Naive B cell (primary cell): ENCODE data around the gene RPIA. TPM values are rescaled to one million over a fixed set of nuclear protein-coding genes. Genes with fewer than 3 reads are reported as not detected.

Source experiments
- ATAC-seq, 2 donors: fragments of 150-1000 bp; cut with Tn5 transposase; 2 replicates each; pipeline ENCODE4 v1.10.0; 2021; ENCODE audit warnings: low read depth in 2 of 2, mild to moderate bottlenecking in 2 of 2, moderate library complexity in 2 of 2
- DNase-seq: peaks from one replicate; pipeline ENCODE4 v3.0.0; 2022
- H3K27ac Mint-ChIP-seq, 6 donors: one replicate each; pipeline ENCODE4 v1.8.0; 2020 to 2022; ENCODE audit warnings: mild to moderate bottlenecking in 6 of 6, mixed read lengths in 6 of 6, moderate library complexity in 5 of 6, inconsistent platforms in 2 of 6
- H3K27me3 Mint-ChIP-seq, 3 donors: one replicate each; pipeline ENCODE4 v1.8.0; 2021 to 2022; ENCODE audit warnings: mixed read lengths in 3 of 3, mild to moderate bottlenecking in 1 of 3
- H3K36me3 Mint-ChIP-seq, 2 donors: one replicate each; pipeline ENCODE4 v1.8.0; 2020 to 2022; ENCODE audit warnings: mixed read lengths in 2 of 2, inconsistent platforms in 1 of 2, mild to moderate bottlenecking in 1 of 2
- H3K4me1 Mint-ChIP-seq, 3 donors: one replicate each; pipeline ENCODE4 v1.8.0; 2020 to 2022; ENCODE audit warnings: mixed read lengths in 3 of 3, inconsistent platforms in 1 of 3, mild to moderate bottlenecking in 1 of 3, moderate library complexity in 1 of 3
- H3K4me3 Mint-ChIP-seq, 8 donors: one replicate each; pipeline ENCODE4 v1.8.0; 2020 to 2022; ENCODE audit warnings: mild to moderate bottlenecking in 8 of 8, mixed read lengths in 8 of 8, moderate library complexity in 8 of 8, inconsistent platforms in 2 of 8
- H3K9me3 Mint-ChIP-seq, 7 donors: one replicate each; pipeline ENCODE4 v1.8.0; 2020 to 2022; ENCODE audit warnings: mixed read lengths in 7 of 7, mild to moderate bottlenecking in 5 of 7, inconsistent platforms in 2 of 7, moderate library complexity in 1 of 7
- polyA plus RNA-seq, 6 donors: library from polyadenylated mRNA; unstranded; fragments of 300-500 nt; fragmentation: Illumina TruSeq; gene quantifications; one replicate each; pipeline ENCODE4 v1.2.3, GENCODE V29; 2021; ENCODE audit warnings: low read depth in 6 of 6

The RPIA gene
- polyA plus RNA-seq, 6 donors from 2014 or later = 45.3 to 66.2 (median 51.7) TPM

DNA sequence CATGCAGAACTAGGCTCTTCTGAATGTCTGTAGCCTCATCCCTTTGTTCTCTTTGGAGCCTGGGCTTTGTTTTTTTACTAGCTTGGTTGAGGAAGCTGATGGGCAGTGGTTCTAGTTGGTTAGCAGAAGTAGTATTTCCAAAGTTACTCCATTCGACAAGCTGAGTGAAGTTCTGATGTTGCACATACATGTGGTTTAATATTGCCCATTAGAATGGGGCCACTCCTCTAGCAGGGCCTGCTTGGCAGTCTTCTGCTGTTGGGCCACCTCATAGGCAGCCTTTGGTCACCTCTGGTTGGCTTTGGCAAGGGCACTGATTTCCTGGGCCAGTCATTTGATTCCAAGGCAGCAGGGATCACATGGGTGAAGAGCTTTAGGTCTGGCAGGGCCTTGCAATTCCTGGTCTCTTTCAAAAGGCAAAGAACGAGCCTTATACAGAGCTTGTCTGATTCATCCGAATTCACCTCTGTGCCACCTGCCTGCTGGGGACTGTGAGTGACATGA is 2.5 kb downstream of the RPIA start:
- H3K4me1 Mint-ChIP-seq = peaks cover 49 to 63% (median 51%) of the 10 kb centered on the region in 3 donors
- peaks cover 0 to 7% of the 10 kb centered on the region in 2 donors for H3K36me3 Mint-ChIP-seq
- no peak for ATAC-seq
- DNase-seq = no peak
- H3K27ac Mint-ChIP-seq = no peak overlapping the region
- no peaks in the 10 kb centered on the region for H3K27me3 Mint-ChIP-seq
- no peaks in the 10 kb centered on the region for H3K9me3 Mint-ChIP-seq
- H3K4me3 Mint-ChIP-seq = peak overlapping the region in 1 of 8 donors; percentile 98

DNA sequence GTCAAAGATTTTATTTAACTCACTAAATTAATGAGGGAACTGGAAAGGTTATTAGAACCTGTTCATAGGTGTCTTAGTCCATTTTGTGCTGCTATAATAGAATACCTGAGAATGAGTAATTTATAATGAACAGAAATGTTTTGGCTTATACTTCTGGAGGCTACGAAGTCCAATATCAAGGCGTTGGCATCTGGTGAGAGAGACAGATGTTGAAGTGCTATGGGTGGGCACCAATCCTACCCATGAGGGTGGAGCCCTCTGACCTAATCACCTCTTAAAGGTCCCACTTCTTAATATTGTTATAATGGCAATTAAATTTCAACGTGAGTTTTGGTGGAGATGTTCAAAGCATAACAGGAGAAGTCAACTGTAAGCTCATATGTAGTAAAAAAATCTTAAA is 5.1 kb downstream of the RPIA start:
- ATAC-seq = no peak
- Mint-ChIP-seq H3K27ac (no peak overlapping the region), H3K4me3 (no peak overlapping the region), H3K9me3 (no peaks in the 10 kb centered on the region), H3K4me1 (peaks cover 26 to 48% (median 32%) of the 10 kb centered on the region in 3 donors), H3K36me3 (peaks cover 7 to 11% of the 10 kb centered on the region in 2 donors), H3K27me3 (no peaks in the 10 kb centered on the region)
- no peak for DNase-seq

DNA sequence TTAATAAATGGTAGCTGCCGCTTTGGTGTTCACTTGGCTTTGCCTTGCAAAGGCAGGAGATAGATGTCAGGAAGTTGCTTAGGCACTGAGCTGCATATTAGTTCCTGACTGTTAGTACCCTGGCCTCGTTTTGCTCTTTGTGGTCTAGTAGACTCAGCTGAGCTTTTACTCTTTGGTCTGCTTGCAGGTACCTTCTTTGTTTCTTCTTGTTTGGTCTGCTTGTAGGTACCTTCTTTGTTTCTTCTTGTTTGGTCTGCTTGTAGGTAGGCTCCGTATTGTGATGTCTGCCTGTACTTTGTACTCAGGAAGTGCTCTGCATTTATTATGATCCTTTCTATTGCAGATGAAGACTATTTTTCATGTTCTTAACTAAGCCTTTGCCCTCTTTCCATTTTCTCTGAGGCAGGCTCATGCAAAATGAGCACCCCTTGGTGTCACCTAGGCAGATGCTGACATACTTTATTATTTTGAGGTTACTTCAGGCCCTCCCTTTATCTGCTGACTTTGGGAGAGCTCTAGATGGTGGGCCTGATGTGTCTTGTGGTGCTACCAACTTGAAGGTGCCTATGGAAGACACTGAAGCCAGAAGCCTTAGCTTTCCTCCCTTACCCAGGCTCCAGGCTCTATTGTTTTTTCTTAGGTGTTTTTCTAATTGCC is 6.0 kb downstream of the RPIA start:
- Mint-ChIP-seq H3K4me1 (peaks cover 19 to 40% (median 29%) of the 10 kb centered on the region in 3 donors), H3K4me3 (no peak overlapping the region), H3K27ac (no peak overlapping the region), H3K27me3 (no peaks in the 10 kb centered on the region), H3K9me3 (peaks cover 0 to 3% (median 0%) of the 10 kb centered on the region in 7 donors), H3K36me3 (peaks cover 13 to 19% of the 10 kb centered on the region in 2 donors)
- ATAC-seq = no peak
- DNase-seq = no peak

DNA sequence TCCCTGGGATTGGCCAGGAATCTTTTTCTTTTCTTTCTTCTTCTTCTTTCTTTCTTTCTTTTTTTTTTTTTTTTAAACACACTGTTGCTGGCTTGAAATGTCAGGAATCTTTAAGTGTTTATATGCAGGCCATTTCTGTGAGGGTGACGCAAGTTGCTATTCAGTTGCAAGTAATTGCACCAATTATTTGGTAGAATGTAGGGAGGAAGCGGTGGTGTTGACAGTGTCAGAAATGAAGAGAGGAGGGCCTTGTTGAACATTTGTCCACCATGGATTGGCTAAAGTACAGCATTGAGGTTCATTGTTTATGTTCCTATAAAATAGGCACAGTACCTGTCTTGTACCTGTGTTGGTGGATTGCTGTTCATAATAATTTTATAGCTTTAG is 6.5 kb downstream of the RPIA start:
- H3K9me3 Mint-ChIP-seq = peaks cover 0 to 3% (median 0%) of the 10 kb centered on the region in 7 donors
- peaks cover 15 to 35% (median 25%) of the 10 kb centered on the region in 3 donors for H3K4me1 Mint-ChIP-seq
- peaks cover 18 to 25% of the 10 kb centered on the region in 2 donors for H3K36me3 Mint-ChIP-seq
- H3K27ac Mint-ChIP-seq = no peak overlapping the region
- no peak overlapping the region for H3K4me3 Mint-ChIP-seq
- H3K27me3 Mint-ChIP-seq = no peaks in the 10 kb centered on the region
- DNase-seq (no peak), ATAC-seq (no peak)

DNA sequence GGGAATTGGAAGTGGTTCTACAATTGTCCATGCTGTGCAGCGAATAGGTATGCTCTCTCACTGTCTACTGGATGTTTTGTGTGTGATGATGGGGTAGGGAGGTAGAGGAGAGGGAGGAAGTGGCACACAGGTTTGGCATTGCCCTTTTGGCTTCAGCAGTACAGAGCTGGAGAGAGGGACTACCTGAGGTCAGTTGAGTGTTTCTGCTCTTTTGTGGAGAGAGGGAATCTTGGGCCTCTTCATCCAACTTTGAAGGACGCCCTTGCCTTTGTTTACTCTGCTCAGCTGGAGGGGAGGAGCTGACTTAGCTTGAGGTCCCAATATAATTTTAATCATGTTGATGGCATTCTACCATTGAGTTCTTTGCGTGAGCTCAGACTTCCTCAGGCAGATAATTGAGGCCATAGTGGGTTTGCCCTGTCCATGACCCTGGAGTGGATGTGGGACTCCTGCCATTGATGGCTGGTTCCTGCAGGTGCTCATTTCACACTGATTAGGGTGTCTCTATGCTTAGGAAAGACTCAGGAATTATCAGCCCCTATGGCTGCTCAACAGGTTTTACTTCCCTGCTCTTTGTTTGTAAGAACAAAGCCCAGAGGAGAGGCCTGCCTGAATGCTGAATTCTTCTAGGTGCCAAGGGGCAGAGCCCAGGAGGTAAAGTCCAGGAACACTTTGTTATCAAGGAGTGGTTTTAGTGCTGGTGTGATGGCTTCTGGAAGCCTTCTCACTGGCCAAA is 7.2 kb downstream of the RPIA start:
- Mint-ChIP-seq H3K27me3 (no peaks in the 10 kb centered on the region), H3K4me1 (peaks cover 11 to 28% (median 20%) of the 10 kb centered on the region in 3 donors)

DNA sequence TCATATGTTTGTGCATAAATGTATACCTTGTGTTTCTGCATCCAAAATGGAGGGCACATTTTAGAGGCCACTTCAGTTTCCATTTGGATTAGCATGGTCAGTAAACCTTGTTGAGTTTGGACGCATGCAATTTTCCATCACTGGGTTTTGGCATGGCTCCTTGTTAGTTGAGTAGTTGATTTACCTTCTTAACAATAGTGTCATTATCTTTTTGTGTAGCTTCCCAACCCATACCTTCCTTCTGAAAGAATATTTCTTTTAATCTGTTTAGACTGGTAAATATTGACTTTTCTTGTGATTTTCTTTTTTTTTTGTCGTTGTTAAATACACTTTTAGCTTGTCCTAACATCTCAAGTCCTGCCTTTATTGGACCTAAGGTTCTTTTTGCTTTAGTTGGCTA is 15.5 kb downstream of the RPIA start:
- Mint-ChIP-seq H3K36me3 (peaks cover 33 to 36% of the 10 kb centered on the region in 2 donors), H3K4me1 (peaks cover 0 to 5% (median 3%) of the 10 kb centered on the region in 3 donors), H3K9me3 (peaks cover 0 to 8% (median 3%) of the 10 kb centered on the region in 7 donors), H3K4me3 (no peak overlapping the region), H3K27ac (no peak overlapping the region), H3K27me3 (no peaks in the 10 kb centered on the region)
- DNase-seq = no peak
- ATAC-seq = no peak

More for the DNA sequence above, 7.2 kb downstream of the RPIA start:
- H3K4me3 Mint-ChIP-seq = no peak overlapping the region
- H3K36me3 Mint-ChIP-seq = peaks cover 25 to 27% of the 10 kb centered on the region in 2 donors
- no peak for ATAC-seq
- peak overlapping the region in 3 of 6 donors; percentile 3 to 27 (median 16) for H3K27ac Mint-ChIP-seq
- DNase-seq = no peak
- H3K9me3 Mint-ChIP-seq = peaks cover 0 to 3% (median 0%) of the 10 kb centered on the region in 7 donors

DNA sequence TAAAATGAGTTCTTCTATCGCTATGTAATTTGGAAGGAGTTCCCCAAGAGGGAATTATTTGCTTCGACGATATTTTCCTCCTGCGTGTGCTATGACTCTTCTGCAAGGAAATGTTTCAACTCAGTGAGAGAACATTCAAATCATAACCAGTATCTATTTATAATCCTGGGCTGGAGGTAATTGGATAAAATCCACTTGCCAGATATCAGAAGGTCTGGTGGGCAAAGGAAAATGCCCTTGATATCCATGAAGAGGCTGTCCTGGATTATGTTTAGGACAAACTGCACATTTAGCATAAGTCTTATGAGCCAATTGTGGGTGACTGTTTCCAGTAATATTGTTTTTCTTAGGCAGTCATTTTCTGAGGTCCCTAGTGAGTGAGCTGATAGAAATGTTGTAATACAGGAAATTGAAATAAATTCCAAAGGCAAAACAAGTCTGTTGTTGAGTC is 17.7 kb downstream of the RPIA start:
- Mint-ChIP-seq H3K4me1 (peaks cover 7 to 11% (median 8%) of the 10 kb centered on the region in 3 donors), H3K4me3 (no peak overlapping the region), H3K36me3 (peaks cover 25% of the 10 kb centered on the region in 2 donors), H3K9me3 (peaks cover 0 to 8% (median 0%) of the 10 kb centered on the region in 7 donors), H3K27me3 (no peaks in the 10 kb centered on the region), H3K27ac (no peak overlapping the region)
- ATAC-seq = no peak
- DNase-seq = no peak

DNA sequence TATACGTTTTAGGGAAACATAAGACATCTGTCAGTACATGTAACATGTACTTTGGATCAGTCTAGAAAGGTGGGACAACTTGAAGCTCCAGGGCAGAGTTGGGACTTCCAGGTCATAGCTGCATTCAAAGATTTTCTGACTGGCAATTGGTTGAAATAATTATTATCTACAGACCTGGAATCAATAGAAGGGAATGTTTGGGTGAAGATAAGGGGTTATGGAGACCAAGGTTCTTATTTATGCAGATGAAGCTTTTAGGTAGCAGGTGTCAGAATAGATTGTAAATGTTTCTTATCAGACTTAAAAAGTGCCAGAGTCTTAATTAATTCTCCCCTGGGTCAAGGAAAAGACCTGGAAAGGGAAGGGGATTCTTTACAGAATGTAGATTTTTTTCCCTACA is 19.8 kb downstream of the RPIA start:
- Mint-ChIP-seq H3K4me3 (no peak overlapping the region), H3K27me3 (no peaks in the 10 kb centered on the region), H3K27ac (peak overlapping the region in 2 of 6 donors; percentile 11 to 35), H3K36me3 (peaks cover 6 to 14% of the 10 kb centered on the region in 2 donors), H3K9me3 (no peaks in the 10 kb centered on the region), H3K4me1 (peaks cover 8 to 13% (median 10%) of the 10 kb centered on the region in 3 donors)
- ATAC-seq (no peak), DNase-seq (no peak)

DNA sequence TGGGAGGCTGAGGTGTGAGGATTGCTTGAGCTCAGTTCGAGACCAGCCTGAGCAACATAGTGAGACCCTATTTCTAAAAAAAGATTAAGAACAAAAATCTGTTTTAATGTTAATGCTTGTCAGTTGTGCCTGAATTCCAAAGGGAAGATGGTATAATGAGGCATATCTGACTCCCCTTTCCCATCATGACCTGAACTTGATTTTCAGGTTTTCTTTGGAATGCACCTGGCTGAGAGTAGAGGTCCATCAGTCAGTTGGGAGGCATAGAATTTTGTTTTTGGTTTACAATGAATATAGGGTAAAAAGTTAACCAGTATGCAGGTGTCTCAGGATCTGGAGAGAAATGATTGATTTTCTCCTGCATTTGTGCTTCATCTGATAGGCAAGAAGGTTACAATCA is 20.4 kb downstream of the RPIA start:
- Mint-ChIP-seq H3K4me3 (no peak overlapping the region), H3K36me3 (peaks cover 8 to 18% of the 10 kb centered on the region in 2 donors), H3K27ac (no peak overlapping the region), H3K4me1 (peaks cover 8 to 13% (median 10%) of the 10 kb centered on the region in 3 donors), H3K27me3 (no peaks in the 10 kb centered on the region), H3K9me3 (peaks cover 0 to 4% (median 0%) of the 10 kb centered on the region in 7 donors)
- ATAC-seq = no peak
- no peak for DNase-seq

DNA sequence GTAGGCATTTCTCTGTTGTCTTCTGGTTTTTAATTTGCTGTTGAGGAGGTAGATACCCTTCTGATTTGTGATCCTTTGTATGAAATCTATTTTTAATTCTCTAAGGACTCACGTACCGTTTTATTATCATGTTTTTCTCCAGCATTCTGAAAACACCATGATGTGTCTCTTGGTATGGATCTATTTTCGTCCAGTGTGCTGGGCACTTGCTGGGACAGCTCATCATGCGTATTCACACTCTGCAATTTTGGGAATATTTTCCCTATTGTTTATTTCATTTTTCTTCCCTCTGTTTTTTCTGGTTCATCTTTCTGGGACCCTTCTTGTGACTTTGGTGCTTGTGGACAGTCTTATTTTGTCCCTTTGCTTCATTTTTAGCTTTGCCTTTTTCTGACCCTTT is 21.9 kb downstream of the RPIA start:
- Mint-ChIP-seq H3K27me3 (no peaks in the 10 kb centered on the region), H3K27ac (peak overlapping the region in 1 of 6 donors; percentile 5), H3K9me3 (peaks cover 0 to 15% (median 4%) of the 10 kb centered on the region in 7 donors), H3K4me3 (peak overlapping the region in 1 of 8 donors; percentile 37), H3K36me3 (peaks cover 20 to 31% of the 10 kb centered on the region in 2 donors), H3K4me1 (peaks cover 8 to 13% (median 10%) of the 10 kb centered on the region in 3 donors)
- DNase-seq (no peak), ATAC-seq (no peak)

DNA sequence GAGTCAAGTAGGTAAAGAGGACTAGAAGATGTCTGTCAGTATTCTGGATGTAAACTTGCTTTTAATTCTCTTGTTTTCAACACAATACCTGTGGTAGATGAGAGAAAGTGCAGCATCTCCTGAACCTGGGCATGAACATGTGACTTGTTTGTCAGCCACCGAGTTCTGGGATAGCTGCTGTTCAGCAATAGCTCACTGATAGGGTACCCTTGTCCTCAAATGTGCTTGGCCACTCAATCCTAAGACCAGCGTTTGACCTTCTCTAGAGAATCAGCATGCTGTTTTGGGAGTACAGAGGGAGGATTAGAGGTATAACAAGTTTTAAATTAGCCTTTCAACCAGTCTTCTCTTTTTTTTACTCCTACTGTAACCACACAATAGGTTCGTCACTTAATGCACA is 23.2 kb downstream of the RPIA start:
- Mint-ChIP-seq H3K27me3 (no peaks in the 10 kb centered on the region), H3K4me1 (peaks cover 8 to 13% (median 10%) of the 10 kb centered on the region in 3 donors), H3K36me3 (peaks cover 20 to 31% of the 10 kb centered on the region in 2 donors), H3K4me3 (no peak overlapping the region), H3K27ac (no peak overlapping the region), H3K9me3 (peaks cover 0 to 15% (median 7%) of the 10 kb centered on the region in 7 donors)
- ATAC-seq (no peak), DNase-seq (no peak)

DNA sequence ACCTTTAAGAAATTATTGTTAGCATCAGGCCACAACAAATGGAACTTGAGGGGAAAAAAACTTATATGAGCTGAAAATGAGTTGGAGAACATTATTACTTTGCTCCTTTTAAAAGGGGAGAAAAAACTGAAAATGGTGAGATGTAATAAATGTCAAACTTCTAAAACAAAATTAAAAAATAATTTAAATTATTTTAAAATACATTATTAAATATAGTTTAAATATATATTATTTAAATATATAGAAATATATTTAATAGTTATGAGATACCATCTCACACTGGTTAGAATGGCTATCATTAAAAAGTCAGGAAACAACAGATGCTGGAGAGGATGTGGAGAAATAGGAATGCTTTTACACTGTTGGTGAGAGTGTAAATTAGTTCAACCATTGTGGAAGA is 28.9 kb downstream of the RPIA start:
- H3K4me3 Mint-ChIP-seq = no peak overlapping the region
- DNase-seq (no peak), ATAC-seq (no peak)
- H3K36me3 Mint-ChIP-seq = peaks cover 14 to 25% of the 10 kb centered on the region in 2 donors
- H3K9me3 Mint-ChIP-seq = peaks cover 0 to 15% (median 7%) of the 10 kb centered on the region in 7 donors
- H3K4me1 Mint-ChIP-seq = peaks cover 0 to 6% (median 3%) of the 10 kb centered on the region in 3 donors
- H3K27ac Mint-ChIP-seq = no peak overlapping the region
- H3K27me3 Mint-ChIP-seq = no peaks in the 10 kb centered on the region

DNA sequence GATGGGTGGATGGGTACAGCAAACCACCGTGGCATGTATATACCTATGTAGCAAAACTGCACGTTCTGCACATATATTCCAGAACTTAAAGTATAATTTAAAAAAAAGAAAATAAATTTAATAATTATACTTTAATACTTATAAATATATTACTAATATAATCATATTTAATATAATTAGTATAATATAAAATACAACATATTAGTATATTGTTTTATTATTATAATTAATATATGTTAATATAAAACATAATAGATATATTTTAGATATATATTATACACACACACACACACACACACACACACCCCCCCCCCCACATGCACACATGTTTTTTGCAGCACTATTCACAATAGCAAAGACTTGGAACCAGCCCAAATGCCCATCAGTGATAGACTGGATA is 29.8 kb downstream of the RPIA start:
- peaks cover 0 to 13% (median 10%) of the 10 kb centered on the region in 3 donors for H3K4me1 Mint-ChIP-seq

More for the DNA sequence above, 29.8 kb downstream of the RPIA start:
- ATAC-seq (no peak), DNase-seq (no peak)
- H3K4me3 Mint-ChIP-seq = no peak overlapping the region
- H3K27ac Mint-ChIP-seq = no peak overlapping the region
- H3K27me3 Mint-ChIP-seq = no peaks in the 10 kb centered on the region
- peaks cover 21 to 25% of the 10 kb centered on the region in 2 donors for H3K36me3 Mint-ChIP-seq
- H3K9me3 Mint-ChIP-seq = peaks cover 0 to 15% (median 7%) of the 10 kb centered on the region in 7 donors
